ENCODE results near the gene WFDC10A.
"Not testable (repeated sequence)": the region's sequence is repeated elsewhere in the genome, so short reads cannot be mapped to it uniquely, and the experiment has no call there.

WFDC10A gene

DNA sequence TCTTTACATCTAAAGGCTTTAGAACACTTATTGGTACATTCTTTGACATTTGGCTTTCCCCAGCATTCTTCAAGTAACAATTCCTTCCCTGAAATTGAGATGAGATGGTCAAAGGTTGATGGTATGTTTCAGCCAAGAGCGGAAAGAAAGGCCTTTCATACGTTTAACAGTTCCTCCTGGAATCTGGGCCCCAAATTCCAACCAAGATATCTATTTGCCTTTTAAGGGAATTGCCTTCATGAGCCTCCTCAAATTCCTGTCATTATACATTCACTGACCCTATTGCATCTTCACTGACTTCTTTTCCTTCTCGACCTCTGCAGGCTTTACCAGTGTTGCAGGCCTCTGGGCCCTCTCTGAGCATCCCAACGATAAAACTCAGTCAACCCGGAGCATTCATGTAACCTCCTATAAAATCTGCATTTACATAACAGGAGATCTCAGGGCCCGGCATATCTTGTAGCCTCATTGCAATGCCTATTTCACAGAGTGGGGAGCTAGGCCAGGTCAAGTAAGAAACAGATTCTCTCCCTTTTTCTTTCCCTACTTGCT, 19.8 kb downstream of the WFDC10A start:
- DNase-seq (ENCODE audit: low read depth) = no peak

DNA sequence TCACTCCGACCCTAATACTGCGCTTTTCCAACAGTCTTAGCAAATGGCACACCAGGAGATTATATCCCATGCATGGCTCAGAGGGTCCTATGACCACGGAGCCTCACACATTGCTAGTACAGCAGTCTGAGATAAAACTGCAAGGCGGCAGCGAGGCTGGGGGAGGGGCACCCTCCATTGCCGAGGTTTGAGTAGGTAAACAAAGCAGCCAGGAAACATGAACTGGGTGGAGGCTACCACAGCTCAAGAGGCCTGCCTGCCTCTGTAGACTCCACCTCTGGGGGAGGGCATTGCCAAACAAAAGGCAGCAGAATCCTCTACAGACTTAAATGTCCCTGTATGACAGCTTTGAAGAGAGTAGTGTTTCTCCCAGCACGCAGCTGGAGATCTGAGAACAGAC, 22.2 kb downstream of the WFDC10A start:
- not testable (repeated sequence) for DNase-seq (ENCODE audit: low read depth)

DNA sequence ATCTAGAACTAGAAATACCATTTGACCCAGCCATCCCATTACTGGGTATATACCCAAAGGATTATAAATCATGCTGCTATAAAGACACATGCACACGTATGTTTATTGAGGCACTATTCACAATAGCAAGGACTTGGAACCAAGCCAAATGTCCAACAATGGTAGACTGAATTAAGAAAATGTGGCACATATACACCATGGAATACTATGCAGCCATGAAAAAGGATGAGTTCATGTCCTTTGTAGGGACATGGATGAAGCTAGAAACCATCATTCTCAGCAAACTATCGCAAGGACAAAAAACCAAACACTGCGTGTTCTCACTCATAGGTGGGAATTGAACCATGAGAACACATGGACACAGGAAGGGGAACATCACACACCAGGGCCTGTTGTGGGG, 27.5 kb downstream of the WFDC10A start:
- not testable (repeated sequence) for DNase-seq (ENCODE audit: low read depth)

DNA sequence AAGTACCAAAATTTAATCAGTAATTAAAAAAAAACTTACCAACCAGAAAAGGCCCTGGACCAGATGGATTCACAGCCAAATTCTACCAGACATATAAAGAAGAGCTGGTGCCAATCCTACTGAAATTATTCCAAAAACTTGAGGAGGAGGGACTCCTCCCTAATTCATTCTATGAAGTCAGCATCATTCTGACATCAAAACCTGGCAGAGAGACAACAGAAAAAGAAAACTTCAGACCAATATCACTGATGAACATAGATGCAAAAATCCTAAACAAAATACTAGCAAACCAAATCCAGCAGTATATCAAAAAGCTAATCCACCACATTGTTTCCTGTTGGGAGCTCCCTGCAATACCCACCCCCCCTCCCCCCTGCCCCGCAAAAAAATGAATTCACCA, 40.6 kb downstream of the WFDC10A start, which contains the start of gene WFDC11:
TSS of gene WFDC11 (minus strand) at position 101 of the 400 bp plus-strand sequence. CDS start 19,639 bp downstream, outside the sequence.
- no peak for DNase-seq (ENCODE audit: low read depth)

DNA sequence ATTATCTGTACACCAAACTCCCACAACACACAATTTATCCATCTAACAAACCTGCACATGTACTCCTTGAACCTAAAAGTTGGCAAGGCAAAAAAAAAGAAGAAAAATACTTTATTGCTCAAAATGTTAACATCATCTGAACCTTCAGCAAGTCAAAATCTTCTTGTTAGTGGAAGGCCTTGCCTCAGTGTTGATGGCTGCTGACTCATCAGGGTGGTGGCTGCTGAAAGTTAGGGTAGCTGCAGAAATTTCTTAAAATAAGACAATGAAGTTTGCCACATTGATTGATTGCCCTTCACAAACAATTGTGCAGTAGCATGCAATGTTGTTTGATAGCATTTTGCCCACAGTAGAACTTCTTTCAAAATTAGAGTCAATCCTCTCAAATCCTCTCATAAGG, 43.2 kb downstream of the WFDC10A start:
- DNase-seq (ENCODE audit: low read depth) = no peak

DNA sequence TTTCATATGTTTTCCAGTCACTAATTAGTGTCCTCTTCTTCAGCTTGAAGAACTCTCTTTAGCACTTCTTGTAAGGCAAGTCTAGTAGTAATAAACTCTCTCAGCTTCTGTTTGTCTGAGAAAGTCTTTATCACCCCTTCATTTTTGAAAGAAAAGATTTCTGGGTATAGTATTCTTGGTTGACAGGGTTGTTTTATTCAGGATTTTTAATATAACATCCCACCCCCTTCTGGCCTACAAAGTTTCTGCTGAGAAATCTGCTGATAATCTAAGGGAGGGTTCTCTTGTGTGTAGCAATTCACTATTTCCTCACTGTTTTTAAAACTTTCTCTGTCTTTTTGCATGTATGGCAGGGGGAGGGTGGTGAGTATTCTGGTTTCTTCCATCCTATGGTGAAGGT, 50.1 kb downstream of the WFDC10A start:
- DNase-seq (ENCODE audit: low read depth) = no peak

Data from ELR (cell line).